Measurements from ENCODE around the gene ARG1. TPM values are rescaled to one million over a fixed set of nuclear protein-coding genes. Genes with fewer than 3 reads are reported as not detected.

ARG1 gene
- total RNA-seq, 4 donors from 2014 or later = 0.50 to 2.9 TPM; not detected in 2

DNA sequence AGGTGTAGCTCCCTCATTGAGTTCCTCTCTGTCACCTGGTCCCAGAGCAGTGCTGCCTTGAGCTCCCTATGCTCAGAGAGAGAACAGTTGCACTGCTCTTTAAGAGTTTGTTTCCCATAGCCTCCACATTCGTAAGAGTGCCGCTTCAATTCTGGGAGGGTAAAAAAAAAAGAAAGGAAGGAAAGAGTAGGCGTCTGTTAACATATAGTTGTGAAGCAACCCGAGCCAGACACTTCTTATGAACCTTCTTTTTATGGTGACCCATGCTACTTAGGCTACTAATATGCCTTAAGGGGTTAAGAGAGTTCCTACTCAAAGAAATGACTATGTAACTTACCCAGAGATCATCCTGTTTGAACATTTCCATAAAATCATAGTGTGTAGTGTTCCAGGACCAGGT, 4.3 kb upstream of the ARG1 start:
- H3K9me3 ChIP-seq = no peaks in the 10 kb centered on the region
- H3K4me1 ChIP-seq = no peaks in the 10 kb centered on the region
- TF ChIP-seq POLR2A (IDR thresholded peaks at IDR 0.05) = no peak
- TF ChIP-seq, protein P1, sequence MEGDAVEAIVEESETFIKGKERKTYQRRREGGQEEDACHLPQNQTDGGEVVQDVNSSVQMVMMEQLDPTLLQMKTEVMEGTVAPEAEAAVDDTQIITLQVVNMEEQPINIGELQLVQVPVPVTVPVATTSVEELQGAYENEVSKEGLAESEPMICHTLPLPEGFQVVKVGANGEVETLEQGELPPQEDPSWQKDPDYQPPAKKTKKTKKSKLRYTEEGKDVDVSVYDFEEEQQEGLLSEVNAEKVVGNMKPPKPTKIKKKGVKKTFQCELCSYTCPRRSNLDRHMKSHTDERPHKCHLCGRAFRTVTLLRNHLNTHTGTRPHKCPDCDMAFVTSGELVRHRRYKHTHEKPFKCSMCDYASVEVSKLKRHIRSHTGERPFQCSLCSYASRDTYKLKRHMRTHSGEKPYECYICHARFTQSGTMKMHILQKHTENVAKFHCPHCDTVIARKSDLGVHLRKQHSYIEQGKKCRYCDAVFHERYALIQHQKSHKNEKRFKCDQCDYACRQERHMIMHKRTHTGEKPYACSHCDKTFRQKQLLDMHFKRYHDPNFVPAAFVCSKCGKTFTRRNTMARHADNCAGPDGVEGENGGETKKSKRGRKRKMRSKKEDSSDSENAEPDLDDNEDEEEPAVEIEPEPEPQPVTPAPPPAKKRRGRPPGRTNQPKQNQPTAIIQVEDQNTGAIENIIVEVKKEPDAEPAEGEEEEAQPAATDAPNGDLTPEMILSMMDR (IDR thresholded peaks at IDR 0.05) = no peak
- no peak overlapping the region for H3K4me3 ChIP-seq (replicated peaks in 1 of 3)
- H3K36me3 ChIP-seq = no peaks in the 10 kb centered on the region
- H3K27ac ChIP-seq = no peak overlapping the region
- intact Hi-C loops (cut with DNase I) = no loop called here
- H3K27me3 ChIP-seq = no peaks in the 10 kb centered on the region
- WGBS, 2 donors = 79 to 82% methylated on average over 4 of the region's 4 CpGs
- DNase-seq = no peak

DNA sequence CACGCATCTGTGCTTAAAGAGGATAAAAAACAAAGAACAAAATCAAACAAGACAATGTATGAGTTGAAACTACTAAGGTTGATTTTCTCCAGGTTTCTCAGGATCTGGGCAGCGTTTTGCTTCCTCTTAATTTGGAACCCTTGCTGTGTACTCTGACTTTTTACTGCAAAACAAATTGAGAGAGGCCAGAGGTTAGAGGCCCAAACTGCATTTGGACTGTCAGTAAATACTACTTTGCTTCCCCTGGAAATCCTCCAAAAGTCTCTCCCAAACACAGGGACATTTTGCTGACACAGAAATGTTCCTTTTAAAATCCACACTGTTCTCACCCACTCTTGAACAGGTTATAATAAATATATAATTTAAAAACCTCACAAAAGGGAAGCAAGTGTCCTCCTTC, 1.1 kb downstream of the ARG1 start:
- TF ChIP-seq, protein P1 (IDR thresholded peaks at IDR 0.05) = no peak
- TF ChIP-seq POLR2A (IDR thresholded peaks at IDR 0.05) = no peak
- Histone ChIP-seq H3K9me3 (no peaks in the 10 kb centered on the region), H3K4me3 (replicated peaks in 1 of 3) (no peak overlapping the region), H3K36me3 (no peaks in the 10 kb centered on the region), H3K27me3 (no peaks in the 10 kb centered on the region), H3K4me1 (peaks cover 0 to 10% of the 10 kb centered on the region in 2 donors), H3K27ac (peak overlapping the region in 1 of 3 donors; percentile 21)
- 74 to 75% methylated on average over 2 of the region's 2 CpGs for WGBS, 2 donors
- DNase-seq = no peak
- intact Hi-C loops (cut with DNase I) = no loop called here

GRCh38 chr6:131574686-131575085, 1.7 kb downstream of the ARG1 start:
- TF ChIP-seq POLR2A (IDR thresholded peaks at IDR 0.05) = no peak
- TF ChIP-seq, protein P1 (IDR thresholded peaks at IDR 0.05) = no peak
- Histone ChIP-seq H3K4me3 (replicated peaks in 1 of 3) (no peak overlapping the region), H3K9me3 (no peaks in the 10 kb centered on the region), H3K27me3 (no peaks in the 10 kb centered on the region), H3K36me3 (no peaks in the 10 kb centered on the region), H3K27ac (peak overlapping the region in 1 of 3 donors; percentile 21), H3K4me1 (peaks cover 6 to 16% of the 10 kb centered on the region in 2 donors)
- intact Hi-C loops (cut with DNase I) = no loop called here
- WGBS, 2 donors = 94 to 96% methylated on average over 4 of the region's 4 CpGs
- no peak for DNase-seq

- Histone ChIP-seq H3K27ac (no peak overlapping the region), H3K36me3 (no peaks in the 10 kb centered on the region)
- 91 to 95% methylated on average over 5 of the region's 5 CpGs for WGBS, 2 donors
Measured at GRCh38 chr6:131575834-131576478, 2.9 kb downstream of the ARG1 start.

GRCh38 chr6:131581523-131581922, 8.5 kb downstream of the ARG1 start:
- Histone ChIP-seq H3K9me3 (no peaks in the 10 kb centered on the region), H3K4me1 (peaks cover 16 to 19% of the 10 kb centered on the region in 2 donors), H3K36me3 (peaks cover 7 to 15% of the 10 kb centered on the region in 2 donors), H3K27ac (peak overlapping the region in 1 of 3 donors; percentile 32), H3K27me3 (no peaks in the 10 kb centered on the region), H3K4me3 (replicated peaks in 1 of 3) (no peak overlapping the region)
- DNase-seq = no peak
- TF ChIP-seq, protein P1 (IDR thresholded peaks at IDR 0.05) = no peak
- TF ChIP-seq POLR2A (IDR thresholded peaks at IDR 0.05) = no peak
- intact Hi-C loops (cut with DNase I) = no loop called here

More at GRCh38 chr6:131575834-131576478, 2.9 kb downstream of the ARG1 start:
- intact Hi-C loops (cut with DNase I) = no loop called here
- Histone ChIP-seq H3K9me3 (no peaks in the 10 kb centered on the region), H3K4me1 (peaks cover 16 to 26% of the 10 kb centered on the region in 2 donors), H3K4me3 (replicated peaks in 1 of 3) (no peak overlapping the region), H3K27me3 (no peaks in the 10 kb centered on the region)
- no peak for DNase-seq
- no peak for TF ChIP-seq POLR2A (IDR thresholded peaks at IDR 0.05)
- TF ChIP-seq, protein P1 (IDR thresholded peaks at IDR 0.05) = no peak

Measured in thyroid gland (tissue), 4 donors.